ENCODE measurements around the gene GRIK4.

GRIK4 gene

DNA sequence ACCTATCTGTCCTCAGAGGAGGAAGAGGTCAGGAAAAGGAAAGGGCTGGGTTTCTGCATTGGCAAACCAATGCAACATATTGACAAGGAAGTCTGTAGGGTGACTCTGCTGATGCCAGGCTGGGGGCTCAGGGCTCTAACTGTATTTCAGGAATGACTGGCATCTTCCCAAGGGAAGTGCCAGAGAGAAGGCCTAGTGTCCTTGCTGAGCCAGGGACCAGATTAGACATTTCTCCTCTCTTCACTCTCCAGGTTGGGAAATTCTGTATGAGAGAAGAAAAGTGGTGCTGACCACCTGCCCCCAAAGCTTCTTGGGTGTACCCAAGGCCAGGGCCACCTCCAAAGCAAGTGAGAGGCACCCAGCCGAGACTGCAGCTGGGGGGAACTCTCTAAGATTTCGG lies 27.2 kb downstream of the GRIK4 start:
- no peak for TF ChIP-seq Cebpa-rat (IDR thresholded peaks at IDR 0.05)

DNA sequence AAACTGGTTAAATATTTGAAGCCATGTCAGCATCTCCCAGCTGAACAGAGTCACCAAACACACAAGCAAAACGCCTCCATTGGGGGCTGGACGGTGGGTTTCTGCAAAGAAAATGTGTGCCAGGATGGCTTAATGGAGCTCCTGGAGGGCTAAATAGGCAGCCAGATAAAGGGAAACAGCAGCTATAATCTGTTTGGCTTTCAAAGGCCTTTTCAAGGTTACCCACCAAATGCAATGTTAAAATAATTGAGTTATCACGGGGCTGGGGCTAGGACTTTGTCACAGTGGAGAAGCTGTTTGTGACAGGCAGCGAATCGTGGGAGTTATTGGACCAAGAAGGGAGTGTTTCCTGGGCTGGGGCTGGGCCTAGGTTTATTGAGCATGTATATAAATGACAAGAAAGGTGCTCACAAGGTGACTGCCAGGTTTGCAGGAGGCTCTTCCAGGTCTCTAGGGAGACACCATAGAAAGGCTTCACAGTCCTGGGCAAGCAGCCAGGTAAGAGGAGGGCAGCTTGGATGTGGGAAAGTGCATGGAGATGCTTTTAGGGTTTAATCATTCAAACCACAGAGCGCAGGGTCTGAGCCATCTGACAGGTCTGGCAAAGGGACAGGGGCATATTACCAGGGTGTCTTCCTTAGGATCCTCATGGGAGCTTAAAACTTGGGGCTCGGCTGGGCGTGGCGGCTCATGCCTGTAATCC lies 28.3 kb downstream of the GRIK4 start:
- Histone ChIP-seq H4K20me1 (no peaks in the 10 kb centered on the region), H3K9ac (no peak overlapping the region), H3K9me3 (replicated peaks in 1 of 11) (peaks cover 8 to 13% (median 10%) of the 10 kb centered on the region in 11 experiments; a peak in 21 of 22 replicates), H3K27ac (no peak overlapping the region), H3K4me1 (peaks cover 0 to 3% (median 0%) of the 10 kb centered on the region in 10 experiments; a peak in 5 of 20 replicates), H3K27me3 (no peaks in the 10 kb centered on the region), H3K4me3 (no peak overlapping the region), H3K4me2 (no peak overlapping the region), H3K36me3 (no peaks in the 10 kb centered on the region)
- TF ChIP-seq Cebpa-rat (IDR thresholded peaks at IDR 0.05): no peak

More for the DNA sequence above, 27.2 kb downstream of the GRIK4 start:
- no peak overlapping the region for H3K27ac ChIP-seq
- no peak overlapping the region for H3K9ac ChIP-seq
- H3K4me2 ChIP-seq: peak overlapping the region in 1 of 11 experiments; percentile 21; a peak in 1 of 22 replicates
- H3K4me3 ChIP-seq: no peak overlapping the region
- H3K36me3 ChIP-seq: no peaks in the 10 kb centered on the region
- H3K27me3 ChIP-seq: no peaks in the 10 kb centered on the region
- no peaks in the 10 kb centered on the region; a peak in 1 of 20 replicates for H3K4me1 ChIP-seq
- peaks cover 8 to 13% (median 10%) of the 10 kb centered on the region in 11 experiments; a peak in 21 of 22 replicates for H3K9me3 ChIP-seq (replicated peaks in 1 of 11)
- no peaks in the 10 kb centered on the region for H4K20me1 ChIP-seq

DNA sequence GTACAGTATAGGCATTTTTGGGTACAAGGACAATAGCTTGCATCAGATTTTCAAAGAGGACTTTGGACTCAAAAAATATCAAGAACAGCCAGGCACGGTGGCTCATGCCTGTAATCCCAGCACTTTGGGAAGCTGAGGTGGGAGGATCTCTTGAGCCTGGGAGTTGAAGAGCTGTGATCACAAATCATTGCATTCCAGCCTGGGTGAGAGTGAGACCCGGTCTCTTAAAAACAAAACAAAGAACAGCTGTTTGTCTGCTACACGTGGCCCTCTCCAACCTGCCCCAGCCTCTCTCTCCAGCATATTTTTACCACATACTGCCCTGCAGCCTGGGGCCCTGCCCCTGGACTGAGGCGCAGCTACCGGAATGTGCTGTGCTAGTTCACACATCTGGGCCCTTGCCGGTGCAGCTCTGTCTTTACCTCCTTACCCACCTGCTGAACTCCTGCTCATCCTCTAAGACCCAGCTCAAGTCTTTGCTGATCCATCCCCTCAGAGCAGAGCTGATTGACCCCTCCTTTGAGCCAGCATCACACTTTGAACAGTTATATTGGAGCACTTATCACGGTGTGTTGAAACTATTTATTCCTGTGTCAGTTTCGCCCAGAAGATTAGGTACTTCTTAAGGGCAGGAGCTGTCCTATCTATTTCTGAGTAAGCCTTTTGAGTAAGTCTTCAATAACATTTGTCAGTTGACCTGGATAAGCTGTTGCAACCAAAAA lies 29.4 kb downstream of the GRIK4 start:
- Histone ChIP-seq H3K9me3 (replicated peaks in 1 of 11) (peaks cover 8 to 13% (median 10%) of the 10 kb centered on the region in 11 experiments; a peak in 21 of 22 replicates), H3K27ac (no peak overlapping the region), H3K4me2 (no peak overlapping the region), H3K4me1 (peaks cover 6 to 14% (median 8%) of the 10 kb centered on the region in 10 experiments), H3K9ac (no peak overlapping the region), H4K20me1 (0 out of 22 replicates have a peak, but pooled peaks cover 0 to 1% (median 0%) of the 10 kb centered on the region in 11 experiments), H3K27me3 (no peaks in the 10 kb centered on the region), H3K4me3 (no peak overlapping the region), H3K36me3 (no peaks in the 10 kb centered on the region)
- TF ChIP-seq Cebpa-rat (IDR thresholded peaks at IDR 0.05): no peak

DNA sequence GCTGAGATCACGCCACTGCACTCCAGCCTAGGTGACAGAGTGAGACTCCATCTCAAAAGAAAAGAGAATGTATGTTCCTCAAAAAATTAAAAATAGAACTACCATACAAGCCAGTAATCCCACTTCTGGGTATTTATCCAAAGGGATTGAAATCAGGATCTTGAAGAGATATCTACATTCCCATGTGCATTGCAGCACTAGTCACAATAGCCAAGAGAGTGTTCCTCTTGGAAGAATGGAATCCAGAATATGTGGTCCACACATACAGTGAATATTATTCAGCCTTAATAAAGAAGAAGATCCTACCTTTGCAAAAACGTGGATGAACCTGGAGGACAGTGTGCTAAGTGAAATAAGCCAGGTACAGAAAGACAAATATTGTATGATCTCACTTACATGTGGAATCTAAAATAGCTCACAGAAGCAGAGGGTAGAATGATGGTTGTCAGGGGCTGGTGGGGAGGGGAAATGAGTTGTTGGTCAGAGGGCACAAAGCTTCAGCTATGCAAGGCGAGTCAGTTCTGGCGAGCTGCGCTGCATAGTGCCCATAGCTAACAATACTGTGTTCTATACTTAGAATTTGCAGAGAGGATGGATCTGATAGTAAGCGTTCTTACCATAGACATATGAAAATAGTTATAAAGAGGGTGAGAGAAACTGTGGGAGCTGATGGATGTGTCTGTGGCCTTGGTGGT lies 32.1 kb downstream of the GRIK4 start:
- Histone ChIP-seq H3K27ac (no peak overlapping the region), H3K27me3 (no peaks in the 10 kb centered on the region), H3K4me3 (no peak overlapping the region), H3K36me3 (no peaks in the 10 kb centered on the region), H3K9me3 (replicated peaks in 1 of 11) (peaks cover 8 to 13% (median 10%) of the 10 kb centered on the region in 11 experiments; a peak in 21 of 22 replicates), H4K20me1 (0 out of 22 replicates have a peak, but pooled peaks cover 0 to 20% (median 0%) of the 10 kb centered on the region in 11 experiments), H3K4me2 (no peak overlapping the region), H3K4me1 (peaks cover 11 to 37% (median 18%) of the 10 kb centered on the region in 10 experiments), H3K9ac (no peak overlapping the region)
- no peak for TF ChIP-seq Cebpa-rat (IDR thresholded peaks at IDR 0.05)

DNA sequence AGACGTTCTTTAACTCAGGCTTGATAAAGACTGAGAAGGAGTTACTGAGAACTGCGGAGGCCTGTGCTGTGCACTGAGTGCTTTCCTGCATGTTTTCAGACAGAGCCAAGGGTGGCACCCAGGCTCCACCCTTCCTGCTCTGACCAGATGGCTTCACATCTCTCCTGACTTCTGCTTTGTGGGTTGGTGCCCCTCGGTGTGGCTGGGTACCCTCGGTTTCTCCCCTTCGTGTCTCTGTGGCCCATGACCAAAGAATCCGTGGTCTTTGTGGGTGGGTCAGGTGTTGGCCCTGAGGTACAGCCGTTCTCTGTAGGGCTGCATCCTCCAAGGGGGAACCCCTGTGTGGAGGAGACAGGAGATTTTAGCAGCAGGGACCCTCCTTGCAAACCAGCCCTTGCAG lies 34.3 kb downstream of the GRIK4 start:
- Histone ChIP-seq H3K9ac (0 out of 22 replicates have a peak overlapping the region, but pooled peaks of 1 of the 11 experiments have one; percentile 2), H3K4me2 (peak overlapping the region; percentile 29 to 70 (median 49)), H3K27ac (no peak overlapping the region), H3K27me3 (no peaks in the 10 kb centered on the region), H3K4me3 (no peak overlapping the region), H4K20me1 (0 out of 22 replicates have a peak, but pooled peaks cover 0 to 22% (median 0%) of the 10 kb centered on the region in 11 experiments), H3K36me3 (no peaks in the 10 kb centered on the region), H3K4me1 (peaks cover 13 to 38% (median 20%) of the 10 kb centered on the region in 10 experiments), H3K9me3 (replicated peaks in 1 of 11) (peaks cover 8 to 13% (median 10%) of the 10 kb centered on the region in 11 experiments; a peak in 21 of 22 replicates)
- no peak for TF ChIP-seq Cebpa-rat (IDR thresholded peaks at IDR 0.05)

DNA sequence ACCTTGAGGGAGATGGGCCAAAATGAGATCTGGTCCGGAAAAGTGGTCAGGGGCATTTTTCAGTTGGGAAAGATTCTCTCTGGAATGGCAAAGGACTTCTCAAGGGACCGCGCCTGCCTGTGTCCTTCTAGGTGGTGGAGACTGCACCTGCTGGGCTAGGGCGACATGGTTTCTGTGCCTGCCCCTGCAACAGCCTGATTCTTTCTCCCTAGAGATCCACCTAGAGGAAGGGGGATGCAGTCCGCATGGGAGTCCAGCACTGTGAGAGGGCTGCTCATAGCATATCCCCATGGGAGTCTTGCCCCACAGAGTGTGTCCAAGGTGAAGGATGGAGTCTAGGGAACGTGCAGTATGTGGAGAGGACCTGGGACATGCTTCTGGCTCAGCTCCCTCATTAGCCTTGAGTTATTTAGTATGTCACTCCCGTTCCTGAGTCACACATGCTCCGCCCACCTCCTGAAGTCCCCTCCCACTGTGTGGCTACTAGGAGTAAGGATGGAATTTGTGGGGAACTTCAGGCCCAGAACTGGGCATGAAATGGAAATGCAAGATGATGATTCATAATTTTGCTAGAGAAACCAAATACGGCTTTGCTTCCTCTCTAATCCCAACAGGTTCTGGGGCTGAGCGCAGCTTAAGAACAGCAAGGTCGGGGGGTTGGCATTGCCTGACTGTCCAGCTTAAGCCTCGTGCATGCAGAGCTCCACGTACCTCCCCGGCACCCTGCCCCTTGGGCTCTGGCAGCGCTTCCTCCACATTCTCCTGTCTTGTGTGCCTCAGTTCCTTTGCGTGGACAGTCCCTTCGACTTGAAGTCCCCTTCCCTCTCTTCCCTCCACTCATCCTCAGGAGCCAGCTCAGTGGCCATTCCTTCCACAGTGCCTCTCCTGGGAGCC lies 35.0 kb downstream of the GRIK4 start:
- Histone ChIP-seq H3K4me2 (peak overlapping the region; percentile 29 to 70 (median 49)), H3K4me1 (peaks cover 16 to 38% (median 23%) of the 10 kb centered on the region in 10 experiments), H4K20me1 (0 out of 22 replicates have a peak, but pooled peaks cover 0 to 22% (median 0%) of the 10 kb centered on the region in 11 experiments), H3K9ac (no peak overlapping the region), H3K36me3 (no peaks in the 10 kb centered on the region), H3K27me3 (no peaks in the 10 kb centered on the region), H3K9me3 (replicated peaks in 1 of 11) (peaks cover 5 to 9% (median 7%) of the 10 kb centered on the region in 11 experiments; a peak in 21 of 22 replicates), H3K4me3 (no peak overlapping the region), H3K27ac (no peak overlapping the region)
- no peak for TF ChIP-seq Cebpa-rat (IDR thresholded peaks at IDR 0.05)

DNA sequence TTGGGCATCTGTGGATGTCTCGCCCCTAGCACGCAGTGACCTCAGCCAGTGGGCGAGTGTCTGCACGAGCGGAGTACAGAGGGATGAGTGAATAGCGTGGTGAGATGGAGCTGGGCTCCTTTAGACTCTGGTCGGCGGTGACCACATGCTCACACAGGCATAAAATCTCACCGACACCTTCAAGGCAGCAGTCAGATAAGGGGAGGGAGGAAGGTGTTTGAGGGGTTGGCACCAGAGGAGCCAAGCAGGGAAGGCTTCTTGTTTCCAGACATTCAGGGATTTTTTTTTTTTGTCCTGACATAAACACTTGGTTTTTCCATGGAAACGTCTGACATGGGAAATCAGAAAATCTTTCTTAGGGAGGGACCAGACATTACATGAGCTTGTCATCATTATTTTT lies 35.8 kb downstream of the GRIK4 start:
- Histone ChIP-seq H4K20me1 (0 out of 22 replicates have a peak, but pooled peaks cover 0 to 22% (median 0%) of the 10 kb centered on the region in 11 experiments), H3K9me3 (replicated peaks in 1 of 11) (peaks cover 0 to 1% (median 0%) of the 10 kb centered on the region in 11 experiments; a peak in 4 of 22 replicates), H3K9ac (no peak overlapping the region), H3K4me3 (no peak overlapping the region), H3K4me1 (peaks cover 22 to 43% (median 28%) of the 10 kb centered on the region in 10 experiments), H3K27me3 (no peaks in the 10 kb centered on the region), H3K4me2 (no peak overlapping the region), H3K27ac (no peak overlapping the region), H3K36me3 (no peaks in the 10 kb centered on the region)
- no peak for TF ChIP-seq Cebpa-rat (IDR thresholded peaks at IDR 0.05)
